GM12878 (cell line): ENCODE results near the gene BLACAT1. TPM values are rescaled to one million over a fixed set of nuclear protein-coding genes. Genes with fewer than 3 reads are reported as not detected.

Experiments
- BRCA1 ChIP-seq: IDR thresholded peaks from 2 replicates; pipeline ENCODE4 v1.6.1; 2011; ENCODE audit warnings: low read depth, low read length, improper control_type of control experiment
- polyA plus RNA-seq, 11 experiments: library from polyadenylated mRNA; depleted of rRNA in 4 of 11; unstranded in 6 of 11; stranded (reverse) in 5 of 11; fragments of >200 nt; fragmentation: Nextera tagmentation in 4 of 11; fragmentation: Illumina TruSeq in 1 of 11; extraction: Ambion mirVana in 4 of 11; extraction: Trizol in 1 of 11; gene quantifications; 1 replicate in 1 of 11; 2 replicates in 10 of 11; pipeline versions ENCODE4 v1.2.1 to v1.2.3, GENCODE V29; 2011 to 2016; ENCODE audit warnings: inconsistent platforms in 2 of 11, missing spikeins in 2 of 11, low read depth in 1 of 11
- total RNA-seq, 4 experiments: library from RNA; depleted of rRNA in 3 of 4; stranded (reverse); fragments of >200 nt in 3 of 4; fragmentation: Illumina TruSeq in 1 of 4; extraction: Trizol in 1 of 4; gene quantifications; 2 replicates each; pipeline versions ENCODE4 v1.2.1 to v1.2.3, GENCODE V29; 2013 to 2021
- TF ChIP-seq, protein P1 (sequence below): IDR thresholded peaks from 2 replicates; pipeline ENCODE4 v1.6.1; 2011; ENCODE audit warnings: borderline replicate concordance, low read depth, mild to moderate bottlenecking, moderate library complexity, mixed read lengths, low read length; ENCODE audit not compliant: insufficient read depth; ENCODE audit errors: extremely low read length
- TF ChIP-seq, protein P2 (sequence below): fragments of 450-650 bp; IDR thresholded peaks from 2 replicates; pipeline ENCODE4 v1.6.1; 2018; ENCODE audit warnings: mild to moderate bottlenecking, low read depth, moderate library complexity; ENCODE audit not compliant: partially characterized antibody
- TF ChIP-seq, protein P3 (sequence below): fragments of 150-350 bp; IDR thresholded peaks from 2 replicates; pipeline ENCODE4 v1.6.1; 2016; ENCODE audit warnings: low read depth, low read length

BLACAT1 gene
- total and polyA plus RNA-seq, 10 of the 15 experiments (the other 5 are each of a cell fraction or from before 2014, with no cell fraction given) = 0.04 to 1.6 (median 0.15) TPM; not detected in 1

DNA sequence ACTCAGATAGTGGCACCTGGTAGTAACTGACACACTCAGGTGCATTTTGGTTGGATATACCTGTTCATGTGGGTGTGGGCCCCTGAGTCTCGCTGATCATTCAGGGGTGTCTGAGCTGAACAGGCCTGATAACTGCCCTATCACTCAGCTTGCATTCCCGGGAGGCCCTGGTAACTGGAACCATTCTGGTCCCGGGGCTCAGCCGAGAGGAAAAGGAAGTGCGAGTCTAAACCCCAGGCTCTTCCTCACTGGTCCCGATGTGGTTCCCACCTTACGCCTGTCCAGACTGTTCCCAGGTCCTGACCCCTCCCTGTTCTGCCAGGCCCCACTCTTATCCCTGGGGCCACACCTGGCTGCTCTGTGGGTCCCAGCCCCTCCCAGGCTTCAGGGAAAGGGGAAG, 36.9 kb upstream of the BLACAT1 start (continued):
- TF ChIP-seq, protein P1, sequence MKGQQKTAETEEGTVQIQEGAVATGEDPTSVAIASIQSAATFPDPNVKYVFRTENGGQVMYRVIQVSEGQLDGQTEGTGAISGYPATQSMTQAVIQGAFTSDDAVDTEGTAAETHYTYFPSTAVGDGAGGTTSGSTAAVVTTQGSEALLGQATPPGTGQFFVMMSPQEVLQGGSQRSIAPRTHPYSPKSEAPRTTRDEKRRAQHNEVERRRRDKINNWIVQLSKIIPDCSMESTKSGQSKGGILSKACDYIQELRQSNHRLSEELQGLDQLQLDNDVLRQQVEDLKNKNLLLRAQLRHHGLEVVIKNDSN = no peak
- TF ChIP-seq, protein P2, sequence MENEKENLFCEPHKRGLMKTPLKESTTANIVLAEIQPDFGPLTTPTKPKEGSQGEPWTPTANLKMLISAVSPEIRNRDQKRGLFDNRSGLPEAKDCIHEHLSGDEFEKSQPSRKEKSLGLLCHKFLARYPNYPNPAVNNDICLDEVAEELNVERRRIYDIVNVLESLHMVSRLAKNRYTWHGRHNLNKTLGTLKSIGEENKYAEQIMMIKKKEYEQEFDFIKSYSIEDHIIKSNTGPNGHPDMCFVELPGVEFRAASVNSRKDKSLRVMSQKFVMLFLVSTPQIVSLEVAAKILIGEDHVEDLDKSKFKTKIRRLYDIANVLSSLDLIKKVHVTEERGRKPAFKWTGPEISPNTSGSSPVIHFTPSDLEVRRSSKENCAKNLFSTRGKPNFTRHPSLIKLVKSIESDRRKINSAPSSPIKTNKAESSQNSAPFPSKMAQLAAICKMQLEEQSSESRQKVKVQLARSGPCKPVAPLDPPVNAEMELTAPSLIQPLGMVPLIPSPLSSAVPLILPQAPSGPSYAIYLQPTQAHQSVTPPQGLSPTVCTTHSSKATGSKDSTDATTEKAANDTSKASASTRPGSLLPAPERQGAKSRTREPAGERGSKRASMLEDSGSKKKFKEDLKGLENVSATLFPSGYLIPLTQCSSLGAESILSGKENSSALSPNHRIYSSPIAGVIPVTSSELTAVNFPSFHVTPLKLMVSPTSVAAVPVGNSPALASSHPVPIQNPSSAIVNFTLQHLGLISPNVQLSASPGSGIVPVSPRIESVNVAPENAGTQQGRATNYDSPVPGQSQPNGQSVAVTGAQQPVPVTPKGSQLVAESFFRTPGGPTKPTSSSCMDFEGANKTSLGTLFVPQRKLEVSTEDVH = no peak
- TF ChIP-seq, protein P3, sequence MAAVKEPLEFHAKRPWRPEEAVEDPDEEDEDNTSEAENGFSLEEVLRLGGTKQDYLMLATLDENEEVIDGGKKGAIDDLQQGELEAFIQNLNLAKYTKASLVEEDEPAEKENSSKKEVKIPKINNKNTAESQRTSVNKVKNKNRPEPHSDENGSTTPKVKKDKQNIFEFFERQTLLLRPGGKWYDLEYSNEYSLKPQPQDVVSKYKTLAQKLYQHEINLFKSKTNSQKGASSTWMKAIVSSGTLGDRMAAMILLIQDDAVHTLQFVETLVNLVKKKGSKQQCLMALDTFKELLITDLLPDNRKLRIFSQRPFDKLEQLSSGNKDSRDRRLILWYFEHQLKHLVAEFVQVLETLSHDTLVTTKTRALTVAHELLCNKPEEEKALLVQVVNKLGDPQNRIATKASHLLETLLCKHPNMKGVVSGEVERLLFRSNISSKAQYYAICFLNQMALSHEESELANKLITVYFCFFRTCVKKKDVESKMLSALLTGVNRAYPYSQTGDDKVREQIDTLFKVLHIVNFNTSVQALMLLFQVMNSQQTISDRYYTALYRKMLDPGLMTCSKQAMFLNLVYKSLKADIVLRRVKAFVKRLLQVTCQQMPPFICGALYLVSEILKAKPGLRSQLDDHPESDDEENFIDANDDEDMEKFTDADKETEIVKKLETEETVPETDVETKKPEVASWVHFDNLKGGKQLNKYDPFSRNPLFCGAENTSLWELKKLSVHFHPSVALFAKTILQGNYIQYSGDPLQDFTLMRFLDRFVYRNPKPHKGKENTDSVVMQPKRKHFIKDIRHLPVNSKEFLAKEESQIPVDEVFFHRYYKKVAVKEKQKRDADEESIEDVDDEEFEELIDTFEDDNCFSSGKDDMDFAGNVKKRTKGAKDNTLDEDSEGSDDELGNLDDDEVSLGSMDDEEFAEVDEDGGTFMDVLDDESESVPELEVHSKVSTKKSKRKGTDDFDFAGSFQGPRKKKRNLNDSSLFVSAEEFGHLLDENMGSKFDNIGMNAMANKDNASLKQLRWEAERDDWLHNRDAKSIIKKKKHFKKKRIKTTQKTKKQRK = no peak
- TF ChIP-seq BRCA1 = no peak
